Fibroblast of mammary gland (primary cell): ENCODE measurements around the gene PITX1.
"Not testable (repeated sequence)": the region's sequence is repeated elsewhere in the genome, so short reads cannot be mapped to it uniquely, and the experiment has no call there.

ENCODE experiments used
- DNase-seq: peaks from one replicate; pipeline ENCODE4 v3.0.0-alpha.2; 2010; ENCODE audit warnings: low read depth
- H3K4me3 ChIP-seq: 2 replicates; pipeline ENCODE4 v1.5.1; 2011; ENCODE audit warnings: low read depth, mild to moderate bottlenecking, low read length, moderate library complexity; ENCODE audit not compliant: control insufficient read depth
- TF ChIP-seq, protein P1 (sequence below): conservative IDR thresholded peaks from 2 replicates; pipeline ENCODE4 v1.5.1; 2011; ENCODE audit warnings: low read depth, low read length, inconsistent platforms; ENCODE audit not compliant: control insufficient read depth, insufficient read depth

Gene PITX1

GRCh38 chr5:135033901-135034235 is at the start of gene PITX1:
PITX1 (minus strand) TSS chr5:135034228; CDS start chr5:135033881, 347 bp downstream.
- peak; percentile 12 for DNase-seq
- H3K4me3 ChIP-seq = peak within 1 kb of the TSS; percentile 2

GRCh38 chr5:135083334-135083733 is 49.3 kb upstream of the PITX1 start:
- not testable (repeated sequence) for DNase-seq, H3K4me3 ChIP-seq

More at GRCh38 chr5:135033901-135034235, at the start of gene PITX1:
- TF ChIP-seq, protein P1, sequence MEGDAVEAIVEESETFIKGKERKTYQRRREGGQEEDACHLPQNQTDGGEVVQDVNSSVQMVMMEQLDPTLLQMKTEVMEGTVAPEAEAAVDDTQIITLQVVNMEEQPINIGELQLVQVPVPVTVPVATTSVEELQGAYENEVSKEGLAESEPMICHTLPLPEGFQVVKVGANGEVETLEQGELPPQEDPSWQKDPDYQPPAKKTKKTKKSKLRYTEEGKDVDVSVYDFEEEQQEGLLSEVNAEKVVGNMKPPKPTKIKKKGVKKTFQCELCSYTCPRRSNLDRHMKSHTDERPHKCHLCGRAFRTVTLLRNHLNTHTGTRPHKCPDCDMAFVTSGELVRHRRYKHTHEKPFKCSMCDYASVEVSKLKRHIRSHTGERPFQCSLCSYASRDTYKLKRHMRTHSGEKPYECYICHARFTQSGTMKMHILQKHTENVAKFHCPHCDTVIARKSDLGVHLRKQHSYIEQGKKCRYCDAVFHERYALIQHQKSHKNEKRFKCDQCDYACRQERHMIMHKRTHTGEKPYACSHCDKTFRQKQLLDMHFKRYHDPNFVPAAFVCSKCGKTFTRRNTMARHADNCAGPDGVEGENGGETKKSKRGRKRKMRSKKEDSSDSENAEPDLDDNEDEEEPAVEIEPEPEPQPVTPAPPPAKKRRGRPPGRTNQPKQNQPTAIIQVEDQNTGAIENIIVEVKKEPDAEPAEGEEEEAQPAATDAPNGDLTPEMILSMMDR = no peak

GRCh38 chr5:135081240-135081639 is 47.2 kb upstream of the PITX1 start:
- no peak for DNase-seq
- TF ChIP-seq, protein P1 = no peak
- H3K4me3 ChIP-seq = no peak overlapping the region

DNA sequence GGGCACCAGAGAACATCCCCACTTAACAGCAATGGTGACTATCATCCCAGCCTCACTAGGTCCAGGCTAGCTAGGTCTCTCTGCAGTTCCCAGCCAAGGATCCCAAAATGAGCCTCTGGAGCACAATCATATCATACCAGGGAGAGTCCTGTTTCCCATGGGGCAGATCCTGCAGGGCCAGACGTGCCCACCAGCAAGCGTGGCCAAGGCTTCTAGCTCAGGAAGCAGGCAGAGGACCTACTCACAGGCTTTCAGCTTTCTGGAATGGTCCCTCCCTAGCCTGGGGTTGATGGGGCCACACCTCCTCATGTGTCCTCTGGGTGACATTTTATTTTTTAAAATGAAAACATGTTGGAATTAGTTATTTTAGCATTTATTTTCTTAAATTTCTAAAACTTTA is 45.7 kb upstream of the PITX1 start:
- no peak overlapping the region for H3K4me3 ChIP-seq
- no peak for DNase-seq
- TF ChIP-seq, protein P1 = no peak

DNA sequence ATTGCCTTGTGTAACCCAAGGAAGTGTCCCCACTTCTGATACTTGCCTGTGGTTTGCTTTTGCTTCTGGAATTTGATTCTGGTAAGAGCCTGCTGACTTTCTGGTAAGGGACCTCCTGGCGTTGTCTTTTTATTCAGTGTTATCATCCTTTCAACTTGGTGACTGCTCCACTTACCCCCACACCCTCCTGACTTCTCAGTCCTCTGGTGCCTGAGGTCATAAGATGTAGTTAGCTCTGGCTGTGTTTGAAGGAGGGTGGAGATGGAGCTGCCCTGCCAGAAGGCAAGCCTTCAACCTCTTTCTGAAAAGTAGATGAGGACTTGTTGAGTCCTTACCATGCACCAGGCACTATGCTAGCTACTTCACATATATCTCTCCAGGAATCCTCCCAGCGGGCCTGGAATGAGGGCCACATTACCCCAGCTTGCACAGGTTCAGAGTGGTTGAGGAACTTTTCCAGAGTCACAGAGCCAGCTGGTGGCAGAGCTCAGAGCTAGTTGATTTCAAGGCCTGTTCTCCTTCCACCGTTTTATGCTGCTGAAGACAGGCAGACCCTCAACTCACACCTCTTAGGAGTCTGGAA is 45.2 kb upstream of the PITX1 start:
- DNase-seq = no peak
- H3K4me3 ChIP-seq = no peak overlapping the region
- TF ChIP-seq, protein P1 = no peak

GRCh38 chr5:135076801-135077200 is 42.8 kb upstream of the PITX1 start:
- H3K4me3 ChIP-seq = no peak overlapping the region
- TF ChIP-seq, protein P1 = no peak
- DNase-seq = no peak

DNA sequence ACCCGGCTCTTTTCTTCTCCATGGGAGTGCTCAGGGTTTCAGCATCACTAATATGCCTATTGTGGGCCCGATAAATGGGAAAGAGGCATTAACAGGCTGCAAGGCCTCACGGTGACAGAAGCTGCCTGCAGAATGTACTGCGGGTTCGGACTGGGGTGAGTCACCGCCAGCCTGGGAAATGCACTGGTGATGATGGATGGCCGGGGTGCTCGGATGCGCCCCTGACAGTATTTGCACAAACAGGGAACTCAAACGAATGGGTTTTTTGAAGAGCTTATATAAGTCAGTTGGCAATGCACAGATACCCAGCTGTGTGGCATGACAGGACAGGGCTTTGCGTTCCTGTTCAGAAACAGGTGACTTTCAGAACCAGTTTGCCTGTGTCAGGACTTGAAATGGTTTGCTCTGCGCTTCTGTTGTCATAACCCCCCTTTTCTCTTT is 42.0 kb upstream of the PITX1 start:
- no peak for DNase-seq
- H3K4me3 ChIP-seq = no peak overlapping the region
- TF ChIP-seq, protein P1 = no peak
